OCI-LY3 (cell line): ENCODE results near the gene SLC24A1.

Source experiments
- CTCF ChIP-seq: fragments of 200-600, 300-600 bp; sonication (generic); IDR thresholded peaks from 2 replicates; pipeline ENCODE4 v1.5.1; 2014; ENCODE audit warnings: antibody characterized with exemption, low read length, low read depth
- EZH2phosphoT487 ChIP-seq: fragments of 200-600 bp; shearing (Covaris generic); IDR thresholded peaks from 2 replicates; pipeline ENCODE4 v1.6.1; 2018; ENCODE audit warnings: antibody characterized with exemption, mixed run types, low read depth

DNA sequence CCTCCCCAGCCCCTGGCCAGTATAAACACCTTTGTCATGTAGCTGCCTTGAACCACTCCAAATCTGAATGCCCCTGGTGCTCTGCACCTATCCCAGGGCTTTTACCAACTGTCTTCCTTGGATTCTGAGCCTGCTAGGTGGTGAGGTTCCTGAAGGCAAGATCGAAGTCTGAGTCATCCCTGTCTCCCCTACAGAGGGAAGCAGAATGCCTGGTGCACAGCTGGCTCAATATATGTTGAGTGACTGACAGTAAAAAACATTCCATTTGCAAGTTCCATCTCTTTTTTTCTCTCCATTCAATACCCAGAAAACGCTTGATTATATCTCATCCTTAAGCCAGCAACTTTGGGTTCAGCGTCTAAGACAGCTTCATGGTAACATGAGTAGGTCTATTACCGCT, 24.7 kb downstream of the SLC24A1 start:
- no peak for TF ChIP-seq CTCF
- no peak for TF ChIP-seq EZH2phosphoT487
